GM18499 (cell line): ENCODE measurements around the gene PAGR1.
"Not testable (repeated sequence)": the region's sequence is repeated elsewhere in the genome, so short reads cannot be mapped to it uniquely, and the experiment has no call there.

ENCODE experiments used
- ATAC-seq: cut with Tn5 transposase; IDR thresholded peaks from one replicate; pipeline ENCODE4 v1.9.1; 2021; ENCODE audit warnings: moderate number of reproducible peaks; ENCODE audit not compliant: insufficient read depth, unreplicated experiment

The PAGR1 gene

GRCh38 chr16:29791845-29792807 lies 23.8 kb upstream of the PAGR1 start:
- no peak for ATAC-seq

DNA sequence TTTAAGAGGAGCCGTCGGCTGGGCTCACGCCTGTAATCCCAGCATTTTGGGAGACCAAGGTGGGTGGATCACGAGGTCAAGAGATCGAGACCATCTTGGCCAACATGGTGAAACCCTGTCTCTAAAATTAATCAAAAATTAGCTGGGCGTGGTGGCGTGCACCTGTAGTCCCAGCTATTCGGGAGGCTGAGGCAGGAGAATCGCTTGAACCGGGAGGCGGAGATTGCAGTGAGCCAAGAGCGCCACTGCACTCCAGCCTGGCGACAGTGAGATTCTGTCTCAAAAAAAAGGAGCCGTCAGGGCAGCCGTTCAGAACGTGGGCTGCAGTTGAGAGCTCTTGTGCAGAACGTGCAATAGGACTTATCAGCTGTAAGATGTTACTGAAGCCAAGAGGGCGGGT lies 22.8 kb upstream of the PAGR1 start:
- ATAC-seq, result not testable (repeated sequence)

- ATAC-seq, result no peak
Observed at GRCh38 chr16:29794231-29794710, 21.7 kb upstream of the PAGR1 start.

- ATAC-seq, result no peak
Observed at GRCh38 chr16:29802416-29802935, 13.5 kb upstream of the PAGR1 start.

GRCh38 chr16:29804020-29804419 lies 11.9 kb upstream of the PAGR1 start:
- ATAC-seq, result no peak

GRCh38 chr16:29804455-29805231 lies 11.3 kb upstream of the PAGR1 start:
- ATAC-seq, result no peak

- peak; percentile 31 for ATAC-seq
Observed at GRCh38 chr16:29805232-29806098, 10.5 kb upstream of the PAGR1 start.

DNA sequence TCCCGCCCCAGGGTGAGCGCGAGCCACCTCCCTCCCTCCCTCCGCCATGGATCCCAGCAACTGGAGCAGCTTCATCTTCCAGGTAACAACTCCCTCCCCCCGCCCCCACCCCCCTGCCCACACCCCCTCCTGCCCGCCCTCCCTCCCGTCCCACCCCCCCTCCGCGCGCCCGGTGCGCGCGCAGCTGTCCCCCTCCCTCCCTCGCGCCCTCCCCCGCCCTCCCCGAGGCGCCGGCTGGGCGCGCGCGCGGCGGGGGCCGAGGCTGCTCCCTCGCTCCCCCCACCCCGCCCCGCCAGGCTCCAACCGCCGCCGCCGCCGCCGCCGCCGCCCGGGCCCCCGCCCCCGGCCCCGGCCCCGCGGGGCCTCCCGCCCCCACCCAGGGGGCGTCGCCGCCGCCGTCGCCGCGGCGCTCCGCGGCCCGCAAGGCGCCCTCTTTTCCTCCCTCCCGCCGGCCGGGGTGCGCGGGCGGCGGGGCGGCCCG lies 9.8 kb upstream of the PAGR1 start, which contains the start of gene MAZ:
Gene MAZ, plus strand, starts transcription at position 431 of the 481 bp plus-strand sequence. CDS start 173 bp downstream, outside the sequence.
- no peak for ATAC-seq

- no peak for ATAC-seq
Observed at GRCh38 chr16:29806641-29807425, 9.1 kb upstream of the PAGR1 start.

DNA sequence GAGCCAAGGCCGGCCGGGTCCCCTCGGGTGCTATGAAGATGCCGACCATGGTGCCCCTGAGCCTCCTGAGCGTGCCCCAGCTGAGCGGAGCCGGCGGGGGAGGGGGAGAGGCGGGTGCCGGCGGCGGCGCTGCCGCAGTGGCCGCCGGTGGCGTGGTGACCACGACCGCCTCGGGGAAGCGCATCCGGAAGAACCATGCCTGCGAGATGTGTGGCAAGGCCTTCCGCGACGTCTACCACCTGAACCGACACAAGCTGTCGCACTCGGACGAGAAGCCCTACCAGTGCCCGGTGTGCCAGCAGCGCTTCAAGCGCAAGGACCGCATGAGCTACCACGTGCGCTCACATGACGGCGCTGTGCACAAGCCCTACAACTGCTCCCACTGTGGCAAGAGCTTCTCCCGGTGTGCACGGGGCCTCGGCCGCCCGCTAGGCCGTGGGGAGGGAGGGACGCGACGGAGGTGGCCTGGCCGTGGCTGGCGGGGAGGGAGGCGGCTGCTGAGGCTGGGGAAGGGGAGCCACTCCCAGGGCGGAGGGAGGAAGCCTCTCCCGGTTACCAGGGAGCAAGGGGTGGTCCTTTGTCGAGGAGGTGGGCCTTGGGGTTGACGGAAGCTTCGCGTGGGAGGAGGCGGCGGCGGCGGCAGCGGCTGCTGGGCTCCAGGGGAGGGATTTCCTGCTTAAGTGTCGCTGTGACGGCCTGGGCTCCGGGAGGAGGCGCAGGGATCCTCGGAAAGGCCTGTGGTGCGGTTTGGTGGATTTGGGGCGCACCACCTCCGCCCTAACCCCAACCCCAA lies 8.3 kb upstream of the PAGR1 start:
- no peak for ATAC-seq

GRCh38 chr16:29808219-29808900 lies 7.6 kb upstream of the PAGR1 start:
- ATAC-seq, result no peak

GRCh38 chr16:29809031-29809747 lies 6.8 kb upstream of the PAGR1 start:
- no peak for ATAC-seq

DNA sequence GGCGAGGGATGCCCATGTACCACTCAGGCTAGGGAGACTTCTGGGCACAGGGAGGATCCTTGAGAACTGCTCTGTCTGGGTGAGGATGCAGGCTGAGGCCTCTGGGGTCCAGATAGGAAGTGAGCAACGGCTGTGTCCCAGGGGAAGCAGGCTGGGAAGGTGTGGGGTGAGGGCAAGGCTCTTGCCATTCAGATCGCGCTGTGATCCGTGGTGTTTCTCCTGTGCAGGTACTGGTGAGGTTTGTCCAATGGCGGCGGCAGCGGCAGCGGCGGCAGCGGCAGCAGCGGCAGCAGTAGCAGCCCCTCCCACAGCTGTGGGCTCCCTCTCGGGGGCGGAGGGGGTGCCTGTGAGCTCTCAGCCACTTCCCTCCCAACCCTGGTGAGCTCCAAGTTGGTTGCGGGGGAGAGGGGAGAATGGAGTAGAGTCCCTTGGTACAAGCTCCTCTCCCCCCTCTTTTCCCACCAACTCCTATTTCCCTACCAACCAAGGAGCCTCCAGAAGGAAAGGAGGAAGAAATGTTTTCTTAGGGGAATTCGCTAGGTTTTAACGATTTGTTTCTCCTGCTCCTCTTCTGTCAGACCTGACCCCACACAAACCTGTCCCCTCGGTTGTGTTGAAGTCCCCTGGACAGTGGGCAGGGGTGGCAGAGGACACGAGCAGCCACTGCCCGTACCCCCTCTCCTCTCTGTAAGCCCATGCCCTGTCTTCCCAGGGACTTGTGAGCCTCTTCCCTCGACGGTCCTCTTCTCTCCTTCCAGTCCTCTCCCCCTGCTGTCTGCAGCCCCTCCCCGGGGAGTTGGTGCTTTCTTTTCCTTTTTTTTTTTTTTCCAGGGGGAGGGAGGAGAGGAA lies 5.9 kb upstream of the PAGR1 start:
- no peak for ATAC-seq

GRCh38 chr16:29810699-29811169 lies 5.2 kb upstream of the PAGR1 start:
- no peak for ATAC-seq

DNA sequence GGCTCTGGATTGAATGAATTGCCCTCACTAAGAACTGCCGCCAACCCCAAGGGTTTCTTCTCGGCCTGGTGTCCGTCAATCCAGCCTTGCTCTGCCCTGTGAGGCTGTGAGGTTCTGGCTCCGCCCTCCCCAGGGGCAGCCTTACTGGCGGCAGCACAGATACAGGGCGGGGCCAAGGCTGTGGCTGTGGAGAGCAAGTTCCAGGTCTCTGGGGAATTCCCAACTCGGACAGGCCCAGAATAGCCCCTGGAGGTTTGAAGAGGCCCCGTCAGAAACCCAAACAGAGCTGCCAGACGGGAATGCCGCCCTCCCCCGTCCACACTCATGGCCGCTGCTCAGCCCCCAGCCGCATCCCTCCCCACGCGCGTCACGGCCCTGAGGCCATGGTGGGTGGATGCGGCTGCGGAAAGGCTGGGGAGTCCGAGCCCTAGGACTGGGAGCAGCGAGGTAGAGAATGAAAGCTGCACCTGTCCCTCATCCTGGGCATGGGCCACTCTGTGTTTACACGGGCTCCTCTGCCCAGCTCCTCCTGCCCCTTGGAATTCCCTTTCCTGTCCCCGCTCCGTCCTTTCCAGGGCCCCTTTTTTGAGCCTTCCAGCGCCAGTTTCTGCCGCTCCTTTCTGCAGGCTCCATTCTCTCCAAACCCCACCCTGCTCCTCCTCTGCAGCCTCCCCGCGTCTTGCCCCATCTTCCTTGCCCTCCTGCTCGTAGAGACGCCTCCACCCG lies 4.6 kb upstream of the PAGR1 start:
- ATAC-seq, result no peak
